ENCODE data around the gene PLA2G6.

The PLA2G6 gene

DNA sequence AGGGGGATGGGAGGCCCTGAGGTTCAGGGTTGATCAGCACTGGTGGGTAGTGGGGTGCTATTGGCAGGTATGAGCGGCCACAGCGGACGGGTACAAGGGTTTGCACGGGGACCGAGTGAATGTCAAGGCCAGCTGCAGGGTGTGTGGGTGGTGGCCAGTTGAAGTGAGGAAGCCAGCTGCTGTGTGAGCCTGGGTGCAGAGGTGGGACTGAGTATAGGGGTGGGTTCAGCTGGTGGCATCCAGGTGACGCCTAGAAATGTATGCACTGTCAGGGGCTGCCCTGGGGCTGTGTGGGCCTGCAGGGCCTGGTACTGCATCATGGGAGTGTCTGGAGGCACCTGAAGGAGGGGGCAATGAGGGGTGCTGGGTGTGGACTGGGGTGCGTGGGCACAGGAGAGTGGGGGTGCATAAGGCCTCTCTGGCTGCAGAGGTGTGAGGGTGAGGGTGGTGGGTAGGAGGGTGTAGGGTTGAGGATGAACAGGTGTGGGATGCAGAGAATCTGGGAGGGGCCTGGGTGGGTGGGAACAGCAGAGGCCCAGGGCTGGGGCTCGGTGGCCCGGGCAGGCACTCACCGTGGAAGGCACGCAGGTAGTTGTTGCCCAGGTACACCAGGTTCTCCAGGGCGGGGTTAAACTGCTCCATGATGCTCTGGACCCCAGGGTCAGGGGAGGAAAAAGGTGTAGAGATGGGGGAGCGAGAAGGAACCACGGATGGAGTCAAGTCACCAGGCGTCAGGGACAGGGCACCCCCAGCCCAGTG lies 72.9 kb downstream of the PLA2G6 start:
- no peak for DNase-seq

DNA sequence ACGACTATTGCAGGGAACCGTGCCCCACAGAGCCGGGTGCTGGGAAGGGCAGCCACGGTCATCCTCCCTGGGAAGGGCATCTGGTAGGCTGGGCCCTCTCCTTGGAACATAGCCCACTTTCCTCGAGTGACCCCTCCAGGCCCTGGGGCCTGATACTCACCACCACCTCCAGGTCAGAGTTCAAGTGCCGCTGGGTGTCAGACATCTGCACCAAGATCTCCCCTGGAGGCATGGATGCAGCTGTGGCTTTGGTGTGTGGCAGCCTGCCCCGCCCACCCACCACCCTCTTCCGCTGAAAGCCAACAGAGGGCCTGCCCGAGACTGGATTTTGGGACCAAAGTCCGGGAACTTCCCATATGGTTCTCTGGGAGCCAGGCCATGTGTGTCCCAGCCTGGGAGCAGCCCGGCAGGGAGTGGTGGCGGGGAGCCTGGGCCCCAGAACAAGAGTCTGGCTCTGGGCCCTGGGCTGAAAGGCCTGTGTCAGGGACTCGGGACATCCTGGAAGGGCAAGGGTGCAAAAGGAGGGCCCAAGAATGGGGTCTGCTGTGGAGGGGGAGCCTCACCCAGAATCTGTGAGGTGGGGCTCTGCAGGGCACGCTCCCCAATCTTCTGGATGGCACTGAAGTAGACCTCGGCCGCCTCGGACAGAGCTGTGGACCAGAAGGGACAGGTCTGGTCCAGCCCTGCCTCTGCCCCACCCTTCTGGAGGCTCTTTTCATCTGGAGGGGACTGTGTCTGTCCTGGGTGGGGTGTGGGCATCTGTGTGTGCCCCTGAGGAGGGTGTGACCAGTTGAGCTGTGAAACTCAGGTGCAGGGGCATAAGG lies 73.7 kb downstream of the PLA2G6 start:
- DNase-seq, result no peak

DNA sequence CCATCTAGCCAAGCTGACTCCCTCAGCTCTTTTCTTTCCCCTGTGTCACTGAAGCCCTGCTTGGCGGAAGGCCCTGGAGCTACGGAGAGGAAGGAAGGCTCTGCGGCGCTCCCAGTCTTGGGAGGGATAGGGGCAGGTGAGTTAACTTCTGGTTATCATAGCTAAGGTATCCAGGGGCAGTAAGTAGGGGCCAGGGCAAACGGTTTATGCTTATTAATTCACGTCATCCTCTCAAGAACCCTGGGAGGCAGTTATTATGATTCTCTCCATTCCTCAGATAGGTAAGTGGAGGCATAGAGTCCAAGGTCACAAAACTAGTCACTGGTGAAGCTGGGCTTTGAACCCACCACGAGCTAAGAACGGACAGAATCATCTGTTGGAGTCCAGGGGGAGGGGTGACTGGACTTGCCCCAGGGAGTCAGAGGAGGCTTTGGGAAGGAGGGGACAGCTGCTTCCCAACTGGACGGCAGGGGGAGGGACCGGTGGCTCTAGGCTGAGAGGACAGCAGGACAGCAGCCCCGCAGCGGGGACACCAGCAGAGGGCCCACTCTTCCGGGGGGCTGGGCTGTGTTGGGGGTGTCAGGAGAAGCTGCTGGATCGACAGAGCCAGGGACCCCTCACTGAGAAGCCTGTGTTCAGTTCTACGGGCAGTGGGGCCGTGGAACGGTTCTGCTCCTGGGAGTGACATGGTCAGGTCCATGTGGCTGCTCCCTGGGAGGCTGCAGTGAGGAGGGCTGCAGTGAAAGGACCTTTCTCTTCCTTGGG lies 74.6 kb downstream of the PLA2G6 start:
- DNase-seq, result no peak

GRCh38 chr22:38104084-38104483 lies 77.5 kb downstream of the PLA2G6 start:
- no peak for DNase-seq

DNA sequence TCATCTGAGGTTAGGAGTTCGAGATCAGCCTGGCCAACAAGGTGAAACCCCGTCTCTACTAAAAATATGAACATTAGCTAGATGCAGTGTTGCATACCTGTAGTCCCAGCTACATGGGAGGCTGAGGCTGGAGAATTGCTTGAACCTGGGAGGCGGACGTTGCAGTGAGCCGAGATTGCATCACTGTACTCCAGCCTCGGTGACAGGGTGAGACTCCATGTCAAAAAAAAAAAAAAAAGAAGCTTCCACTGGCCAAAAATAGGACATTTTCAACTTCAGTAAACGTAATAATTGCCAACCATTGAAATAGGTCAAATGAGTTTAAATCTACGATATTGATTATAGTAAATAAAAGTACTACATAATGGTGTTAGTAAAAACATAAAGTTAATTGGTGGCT lies 78.0 kb downstream of the PLA2G6 start:
- no peak for DNase-seq

DNA sequence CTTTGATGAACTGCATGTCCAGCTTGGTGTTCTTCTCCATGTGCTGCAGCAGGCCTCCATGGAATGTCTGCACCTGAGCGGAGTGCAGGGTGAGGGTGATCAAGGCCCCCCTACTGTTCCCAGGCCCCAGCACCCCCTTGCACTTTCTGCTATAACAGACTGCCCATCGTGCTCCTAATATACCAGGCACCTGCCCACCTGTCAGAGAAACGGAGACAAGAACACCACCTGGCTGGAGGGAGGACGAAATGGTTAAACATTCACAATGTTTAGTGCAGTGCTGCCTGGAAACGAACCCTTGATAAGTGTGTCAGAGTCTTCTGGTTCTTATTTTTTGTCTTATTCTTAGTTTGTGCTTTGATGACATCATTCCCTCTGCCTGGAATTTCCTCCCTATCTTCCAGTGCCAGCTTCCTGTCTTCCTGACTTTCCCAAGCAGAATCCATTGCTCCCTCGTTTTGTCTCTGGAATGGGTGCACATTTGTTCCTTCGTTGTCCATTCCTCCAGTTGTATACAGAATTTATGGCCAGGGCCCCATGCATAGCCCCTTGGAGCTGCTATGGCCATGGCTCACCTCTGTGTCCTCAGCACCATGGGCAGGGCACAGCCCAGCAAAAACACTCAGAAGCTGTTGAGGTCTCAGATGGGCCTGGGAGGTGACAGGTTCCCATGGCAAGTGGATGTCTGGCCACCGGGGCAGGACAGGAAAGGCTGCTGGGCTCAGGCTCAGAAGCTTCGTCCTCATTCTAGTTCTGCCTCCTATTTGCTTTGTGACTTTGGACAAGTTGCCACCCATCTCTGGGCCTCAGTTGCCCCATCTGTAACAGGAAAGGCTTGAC lies 83.0 kb downstream of the PLA2G6 start:
- DNase-seq, result no peak

GRCh38 chr22:38097557-38098409 lies 83.8 kb downstream of the PLA2G6 start:
- DNase-seq, result no peak

DNA sequence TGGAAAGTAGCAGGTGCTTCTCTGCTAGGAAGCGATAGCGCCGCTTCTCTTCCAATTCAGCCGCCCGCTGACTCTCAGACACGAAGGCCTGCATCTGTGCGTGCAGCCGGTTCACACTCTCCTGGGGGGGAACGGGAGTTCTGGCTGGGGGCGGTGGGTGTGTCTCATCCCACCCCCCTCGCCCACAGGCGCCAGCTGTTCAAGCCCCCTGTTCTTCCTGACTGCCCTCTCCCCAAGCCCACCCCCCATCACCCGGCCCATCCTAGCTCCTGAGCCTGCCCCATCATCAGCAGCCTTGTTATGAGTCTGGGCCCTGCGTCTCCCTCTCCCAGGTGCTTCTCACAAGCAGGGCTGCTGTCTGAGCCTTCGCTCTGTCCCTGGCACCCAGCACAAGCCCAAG lies 84.6 kb downstream of the PLA2G6 start:
- no peak for DNase-seq

- no peak for DNase-seq
Measured at GRCh38 chr22:38089474-38089851, 92.2 kb downstream of the PLA2G6 start.

- DNase-seq, result no peak
Measured at GRCh38 chr22:38088629-38089473, 92.8 kb downstream of the PLA2G6 start.

GRCh38 chr22:38087855-38088254 lies 93.8 kb downstream of the PLA2G6 start:
- DNase-seq, result no peak

DNA sequence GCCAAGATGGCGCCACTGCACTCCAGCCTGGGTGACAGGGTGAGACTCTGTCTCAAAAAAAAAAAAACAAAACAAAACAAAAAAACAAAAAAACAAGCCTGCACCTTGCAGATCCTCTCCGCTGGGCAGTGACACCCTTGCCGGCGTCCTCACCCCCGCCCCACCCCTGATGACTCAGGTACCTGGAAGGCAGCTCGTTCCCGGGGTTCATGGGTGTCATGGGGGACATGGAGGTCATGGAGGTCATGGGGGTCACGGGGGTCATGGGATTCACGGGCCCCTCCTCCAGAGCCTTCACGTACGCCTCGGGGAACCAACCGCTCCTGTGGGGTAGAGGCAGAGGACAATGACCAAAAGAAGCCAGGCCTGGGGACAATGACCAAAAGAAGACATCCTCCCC lies 94.7 kb downstream of the PLA2G6 start:
- no peak for DNase-seq

DNA sequence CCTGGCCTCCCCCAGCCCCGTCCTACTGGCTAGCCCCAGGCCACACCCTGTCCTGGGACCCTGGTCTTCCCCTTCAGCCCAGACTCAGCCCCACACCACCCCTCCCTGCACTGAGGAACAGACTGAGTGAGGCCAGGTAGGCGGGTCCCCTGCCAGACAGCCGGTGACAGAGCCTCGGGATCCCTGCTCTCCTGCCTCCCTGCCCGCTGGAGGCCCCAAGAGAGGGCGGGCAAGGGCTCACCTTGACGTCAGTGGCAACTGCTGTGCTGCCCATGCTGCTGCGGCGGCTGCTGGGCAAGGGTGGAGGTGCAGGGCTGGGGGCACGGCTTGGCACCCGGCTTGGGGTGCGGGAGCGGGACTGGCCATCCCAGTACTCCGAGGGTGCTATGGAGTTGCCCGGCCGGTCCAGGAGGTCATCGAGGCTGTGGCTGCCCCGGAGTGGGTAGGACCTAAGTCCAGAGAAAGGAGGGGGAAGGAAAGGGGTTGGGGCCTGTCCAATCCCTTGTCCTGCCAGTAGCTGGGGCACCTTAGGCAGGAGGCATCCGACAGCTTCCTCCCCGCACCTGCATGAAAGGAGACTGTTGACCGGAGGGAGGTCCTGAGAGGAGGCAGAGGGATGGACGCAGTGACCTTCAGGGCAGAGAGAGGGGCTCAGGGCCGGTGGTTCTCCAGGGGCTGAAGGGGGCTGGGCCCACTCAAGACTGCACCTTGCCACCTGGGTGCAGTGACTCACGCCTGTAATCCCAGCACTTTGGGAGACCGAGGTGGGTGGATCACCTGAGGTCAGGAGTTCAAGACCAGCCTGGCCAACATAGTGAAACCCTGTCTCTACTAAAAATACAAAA lies 95.4 kb downstream of the PLA2G6 start:
- DNase-seq, result no peak

- DNase-seq, result no peak
Measured at GRCh38 chr22:38085501-38085900, 96.1 kb downstream of the PLA2G6 start.

DNA sequence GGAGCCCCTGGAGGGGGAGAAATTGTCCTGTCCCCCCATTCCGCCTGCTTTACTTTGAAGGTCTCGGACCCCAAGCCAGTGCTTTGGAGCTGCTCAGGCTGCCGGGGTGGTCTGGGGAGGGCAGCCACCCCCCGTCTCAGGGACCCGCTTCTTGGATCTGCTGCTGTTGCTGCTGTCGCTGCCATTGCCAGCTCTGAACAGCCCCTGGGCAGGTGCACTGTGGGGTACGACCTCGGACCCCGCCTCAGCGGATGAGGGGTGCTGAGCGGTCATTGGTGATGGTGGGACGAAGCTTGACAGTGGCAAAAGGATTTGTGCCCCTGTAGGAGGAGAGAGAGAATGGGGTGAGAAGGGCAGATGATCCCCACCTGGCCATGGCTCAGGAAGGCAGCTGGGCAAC lies 96.6 kb downstream of the PLA2G6 start:
- DNase-seq, result no peak

- DNase-seq, result no peak
Measured at GRCh38 chr22:38083931-38084631, 97.5 kb downstream of the PLA2G6 start, which contains the start of gene SLC16A8. TSS of gene SLC16A8 (minus strand) at chr22:38084184. CDS start at chr22:38082873, 1,311 bp downstream.

GRCh38 chr22:38082986-38083710 lies 98.5 kb downstream of the PLA2G6 start:
- no peak for DNase-seq

Data from stimulated activated CD4-positive, alpha-beta T cell treated with anti-CD3 and anti-CD28 coated beads, Interleukin-12 subunit alpha, Interleukin-12 subunit beta, amount 100 ng/mL, for 4 hours (primary cell).